ENCODE measurements around the gene WNT9B. TPM values are rescaled to one million over a fixed set of nuclear protein-coding genes. Genes with fewer than 3 reads are reported as not detected.

The WNT9B gene
- polyA plus RNA-seq, 1 donor from 2014 or later = not detected

DNA sequence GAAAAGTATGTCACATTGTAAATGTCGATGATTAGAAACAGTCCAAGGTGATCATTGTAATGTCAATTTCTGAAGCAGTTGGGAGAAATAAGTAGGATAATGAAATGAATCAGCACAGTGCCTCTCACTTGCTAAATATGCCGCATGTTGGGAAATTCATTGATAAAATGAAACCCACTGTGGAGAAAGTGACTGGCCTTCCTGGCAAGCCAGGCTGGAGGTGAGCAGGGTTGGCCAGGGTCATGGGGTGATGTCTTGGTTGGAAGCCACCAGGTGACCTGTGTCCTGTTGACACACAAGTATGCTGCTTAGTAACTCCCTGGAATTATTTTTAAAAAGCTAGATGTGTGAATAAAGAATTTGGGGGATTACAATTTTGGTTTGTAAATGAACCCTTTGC, 14.9 kb upstream of the WNT9B start:
- Histone ChIP-seq H3K9me2 (ENCODE audit: insufficient read depth, low read length) (no peaks in the 10 kb centered on the region), H3F3A (ENCODE audit: insufficient read depth, low read length, poor library complexity, severe bottlenecking) (no peaks in the 10 kb centered on the region), H3K27ac (ENCODE audit: low read length) (no peak overlapping the region), H3K4me2 (ENCODE audit: low read length) (no peak overlapping the region), H3K4me3 (ENCODE audit: low read length) (no peak overlapping the region), H3K27me3 (ENCODE audit: insufficient read depth, low read depth, low read length) (peaks cover 37% of the 10 kb centered on the region), H3K9me3 (ENCODE audit: low read length) (no peaks in the 10 kb centered on the region), H3K36me3 (ENCODE audit: insufficient read depth, low read length) (no peaks in the 10 kb centered on the region), H2AFZ (ENCODE audit: low read depth, low read length) (no peak overlapping the region), H3K79me2 (replicated peaks; ENCODE audit: insufficient read depth, low read length) (no peaks in the 10 kb centered on the region), H3K9ac (ENCODE audit: low read length) (no peak overlapping the region), H4K20me1 (ENCODE audit: insufficient read depth) (no peaks in the 10 kb centered on the region)
- no peak for TF ChIP-seq SMC3 (conservative IDR thresholded peaks at IDR 0.05; ENCODE audit: poor library complexity)
- TF ChIP-seq, protein P1, sequence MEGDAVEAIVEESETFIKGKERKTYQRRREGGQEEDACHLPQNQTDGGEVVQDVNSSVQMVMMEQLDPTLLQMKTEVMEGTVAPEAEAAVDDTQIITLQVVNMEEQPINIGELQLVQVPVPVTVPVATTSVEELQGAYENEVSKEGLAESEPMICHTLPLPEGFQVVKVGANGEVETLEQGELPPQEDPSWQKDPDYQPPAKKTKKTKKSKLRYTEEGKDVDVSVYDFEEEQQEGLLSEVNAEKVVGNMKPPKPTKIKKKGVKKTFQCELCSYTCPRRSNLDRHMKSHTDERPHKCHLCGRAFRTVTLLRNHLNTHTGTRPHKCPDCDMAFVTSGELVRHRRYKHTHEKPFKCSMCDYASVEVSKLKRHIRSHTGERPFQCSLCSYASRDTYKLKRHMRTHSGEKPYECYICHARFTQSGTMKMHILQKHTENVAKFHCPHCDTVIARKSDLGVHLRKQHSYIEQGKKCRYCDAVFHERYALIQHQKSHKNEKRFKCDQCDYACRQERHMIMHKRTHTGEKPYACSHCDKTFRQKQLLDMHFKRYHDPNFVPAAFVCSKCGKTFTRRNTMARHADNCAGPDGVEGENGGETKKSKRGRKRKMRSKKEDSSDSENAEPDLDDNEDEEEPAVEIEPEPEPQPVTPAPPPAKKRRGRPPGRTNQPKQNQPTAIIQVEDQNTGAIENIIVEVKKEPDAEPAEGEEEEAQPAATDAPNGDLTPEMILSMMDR (IDR thresholded peaks at IDR 0.05; ENCODE audit: poor library complexity, severe bottlenecking) = no peak
- no peak for TF ChIP-seq RAD21 (conservative IDR thresholded peaks at IDR 0.05)

DNA sequence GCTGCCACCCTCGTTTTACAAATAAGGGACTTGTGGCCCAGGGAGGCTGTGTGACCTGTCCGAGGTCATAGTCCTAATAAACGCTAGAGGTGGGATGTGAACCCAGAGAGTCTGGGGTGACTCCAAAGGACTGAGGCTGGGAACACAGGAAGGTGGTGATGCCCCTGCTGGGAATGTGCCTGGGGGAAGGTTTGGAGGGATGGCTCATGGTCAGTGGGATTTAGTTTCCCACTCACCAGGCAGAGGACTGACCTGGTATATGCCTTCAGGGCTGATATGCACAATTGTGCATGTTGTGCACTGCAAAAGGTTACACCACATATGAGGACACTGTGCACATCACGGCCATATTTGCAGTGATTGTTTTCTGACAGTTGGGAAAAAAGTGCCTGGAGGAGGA, 13.9 kb upstream of the WNT9B start:
- no peaks in the 10 kb centered on the region for H3F3A ChIP-seq (ENCODE audit: insufficient read depth, low read length, poor library complexity, severe bottlenecking)
- H3K27me3 ChIP-seq (ENCODE audit: insufficient read depth, low read depth, low read length) = peaks cover 42% of the 10 kb centered on the region
- H3K4me3 ChIP-seq (ENCODE audit: low read length) = no peak overlapping the region
- no peak for TF ChIP-seq TAF1 (IDR thresholded peaks at IDR 0.05; ENCODE audit: low read depth)
- TF ChIP-seq, protein P1 (IDR thresholded peaks at IDR 0.05; ENCODE audit: poor library complexity, severe bottlenecking) = no peak
- no peak for TF ChIP-seq SMC3 (conservative IDR thresholded peaks at IDR 0.05; ENCODE audit: poor library complexity)
- TF ChIP-seq RAD21 (conservative IDR thresholded peaks at IDR 0.05) = no peak
- no peak for TF ChIP-seq MXI1 (conservative IDR thresholded peaks at IDR 0.05; ENCODE audit: poor library complexity, severe bottlenecking)
- TF ChIP-seq, protein P2, sequence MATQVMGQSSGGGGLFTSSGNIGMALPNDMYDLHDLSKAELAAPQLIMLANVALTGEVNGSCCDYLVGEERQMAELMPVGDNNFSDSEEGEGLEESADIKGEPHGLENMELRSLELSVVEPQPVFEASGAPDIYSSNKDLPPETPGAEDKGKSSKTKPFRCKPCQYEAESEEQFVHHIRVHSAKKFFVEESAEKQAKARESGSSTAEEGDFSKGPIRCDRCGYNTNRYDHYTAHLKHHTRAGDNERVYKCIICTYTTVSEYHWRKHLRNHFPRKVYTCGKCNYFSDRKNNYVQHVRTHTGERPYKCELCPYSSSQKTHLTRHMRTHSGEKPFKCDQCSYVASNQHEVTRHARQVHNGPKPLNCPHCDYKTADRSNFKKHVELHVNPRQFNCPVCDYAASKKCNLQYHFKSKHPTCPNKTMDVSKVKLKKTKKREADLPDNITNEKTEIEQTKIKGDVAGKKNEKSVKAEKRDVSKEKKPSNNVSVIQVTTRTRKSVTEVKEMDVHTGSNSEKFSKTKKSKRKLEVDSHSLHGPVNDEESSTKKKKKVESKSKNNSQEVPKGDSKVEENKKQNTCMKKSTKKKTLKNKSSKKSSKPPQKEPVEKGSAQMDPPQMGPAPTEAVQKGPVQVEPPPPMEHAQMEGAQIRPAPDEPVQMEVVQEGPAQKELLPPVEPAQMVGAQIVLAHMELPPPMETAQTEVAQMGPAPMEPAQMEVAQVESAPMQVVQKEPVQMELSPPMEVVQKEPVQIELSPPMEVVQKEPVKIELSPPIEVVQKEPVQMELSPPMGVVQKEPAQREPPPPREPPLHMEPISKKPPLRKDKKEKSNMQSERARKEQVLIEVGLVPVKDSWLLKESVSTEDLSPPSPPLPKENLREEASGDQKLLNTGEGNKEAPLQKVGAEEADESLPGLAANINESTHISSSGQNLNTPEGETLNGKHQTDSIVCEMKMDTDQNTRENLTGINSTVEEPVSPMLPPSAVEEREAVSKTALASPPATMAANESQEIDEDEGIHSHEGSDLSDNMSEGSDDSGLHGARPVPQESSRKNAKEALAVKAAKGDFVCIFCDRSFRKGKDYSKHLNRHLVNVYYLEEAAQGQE (IDR thresholded peaks at IDR 0.05; ENCODE audit: borderline replicate concordance) = no peak
- no peak for TF ChIP-seq EZH2 (IDR thresholded peaks at IDR 0.05; ENCODE audit: borderline replicate concordance, insufficient read depth, low read length, poor library complexity, severe bottlenecking)
- TF ChIP-seq POLR2AphosphoS5 (IDR thresholded peaks at IDR 0.05) = no peak
- no peak for TF ChIP-seq EP300 (conservative IDR thresholded peaks at IDR 0.05; ENCODE audit: poor library complexity, severe bottlenecking)
- H2AFZ ChIP-seq (ENCODE audit: low read depth, low read length) = no peak overlapping the region
- H3K27ac ChIP-seq (ENCODE audit: low read length) = no peak overlapping the region
- H3K79me2 ChIP-seq (replicated peaks; ENCODE audit: insufficient read depth, low read length) = no peaks in the 10 kb centered on the region
- H3K9me2 ChIP-seq (ENCODE audit: insufficient read depth, low read length) = no peaks in the 10 kb centered on the region
- H3K4me2 ChIP-seq (ENCODE audit: low read length) = no peak overlapping the region
- no peak overlapping the region for H3K9ac ChIP-seq (ENCODE audit: low read length)
- H4K20me1 ChIP-seq (ENCODE audit: insufficient read depth) = no peaks in the 10 kb centered on the region
- no peaks in the 10 kb centered on the region for H3K9me3 ChIP-seq (ENCODE audit: low read length)
- no peaks in the 10 kb centered on the region for H3K36me3 ChIP-seq (ENCODE audit: insufficient read depth, low read length)
